ENCODE data around the gene UBL4A. TPM values are rescaled to one million over a fixed set of nuclear protein-coding genes. Genes with fewer than 3 reads are reported as not detected.

The UBL4A gene
- polyA plus RNA-seq, 1 experiment, result 33.3 TPM

DNA sequence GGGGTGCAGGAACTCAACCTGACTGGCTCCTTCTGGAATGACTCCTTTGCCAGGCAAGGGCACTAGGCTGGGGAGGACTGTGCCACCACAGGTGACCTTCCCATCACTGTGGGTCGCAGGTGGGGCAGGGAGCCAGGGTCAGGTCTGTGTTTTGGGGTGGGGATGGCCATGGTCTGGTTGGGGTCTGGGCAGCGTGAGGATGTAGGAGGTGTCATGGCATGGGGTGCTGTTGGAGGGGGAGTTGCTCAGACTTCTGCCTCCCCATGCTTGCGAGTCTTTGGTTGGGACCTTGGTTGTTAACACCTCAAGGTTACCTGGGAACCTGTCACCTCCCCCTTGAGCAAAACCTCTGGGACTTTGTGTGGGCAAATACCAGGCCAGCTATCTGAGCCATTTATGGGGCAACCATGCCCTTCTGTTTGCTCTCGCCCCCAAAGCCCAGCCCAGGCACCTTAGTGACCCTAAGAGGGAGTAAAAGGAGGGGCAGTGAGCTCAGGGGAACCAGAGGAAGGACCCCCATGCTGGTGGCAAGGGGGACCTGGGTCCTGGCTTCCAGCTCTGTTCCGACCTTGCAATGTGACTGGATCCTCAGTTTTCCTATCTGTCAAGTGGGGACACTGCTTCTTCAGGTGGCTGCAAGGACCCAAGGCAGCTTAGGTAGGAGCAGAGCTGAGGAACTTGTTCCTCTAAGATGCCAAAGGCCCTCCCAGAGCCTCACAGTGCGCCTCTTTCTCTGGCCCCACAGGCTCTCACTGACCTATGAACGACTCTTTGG lies 51.8 kb downstream of the UBL4A start:
- Histone ChIP-seq H3K4me3 (ENCODE audit: low read depth, low read length) (no peak overlapping the region), H3K36me3 (ENCODE audit: control insufficient read depth, insufficient read depth, low read length) (peaks cover 14% of the 10 kb centered on the region), H3K27me3 (ENCODE audit: control insufficient read depth, insufficient read depth, low read length) (no peaks in the 10 kb centered on the region)
- TF ChIP-seq, protein P1, sequence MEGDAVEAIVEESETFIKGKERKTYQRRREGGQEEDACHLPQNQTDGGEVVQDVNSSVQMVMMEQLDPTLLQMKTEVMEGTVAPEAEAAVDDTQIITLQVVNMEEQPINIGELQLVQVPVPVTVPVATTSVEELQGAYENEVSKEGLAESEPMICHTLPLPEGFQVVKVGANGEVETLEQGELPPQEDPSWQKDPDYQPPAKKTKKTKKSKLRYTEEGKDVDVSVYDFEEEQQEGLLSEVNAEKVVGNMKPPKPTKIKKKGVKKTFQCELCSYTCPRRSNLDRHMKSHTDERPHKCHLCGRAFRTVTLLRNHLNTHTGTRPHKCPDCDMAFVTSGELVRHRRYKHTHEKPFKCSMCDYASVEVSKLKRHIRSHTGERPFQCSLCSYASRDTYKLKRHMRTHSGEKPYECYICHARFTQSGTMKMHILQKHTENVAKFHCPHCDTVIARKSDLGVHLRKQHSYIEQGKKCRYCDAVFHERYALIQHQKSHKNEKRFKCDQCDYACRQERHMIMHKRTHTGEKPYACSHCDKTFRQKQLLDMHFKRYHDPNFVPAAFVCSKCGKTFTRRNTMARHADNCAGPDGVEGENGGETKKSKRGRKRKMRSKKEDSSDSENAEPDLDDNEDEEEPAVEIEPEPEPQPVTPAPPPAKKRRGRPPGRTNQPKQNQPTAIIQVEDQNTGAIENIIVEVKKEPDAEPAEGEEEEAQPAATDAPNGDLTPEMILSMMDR (IDR thresholded peaks at IDR 0.05; ENCODE audit: insufficient read depth, low read depth, low read length), result no peak
- ChIA-PET POLR2A (no interaction called here), CTCF (no interaction called here)
- DNase-seq (ENCODE audit: low read depth), result no peak

Small RNAs within 50 kb of the gene (small RNA-seq; reads per million reads assigned to genes)
- gene MIR6858 (ENCODE audit: insufficient read length, low read depth, low replicate concordance) (not detected), gene RN7SL697P (ENCODE audit: insufficient read length, low read depth, low replicate concordance) (not detected)

Other genes starting within 250 kb of the UBL4A start
- gene OPN1MW3, start 229.0 kb downstream of the UBL4A start, polyA plus RNA-seq (2011; rRNA removed), result not detected in 2 replicates
- gene TEX28, start 191.5 kb downstream of the UBL4A start, polyA plus RNA-seq (2011; rRNA removed), result not detected in 2 replicates
- not detected in 2 replicates for gene TKTL1, start 190.8 kb downstream of the UBL4A start, polyA plus RNA-seq (2011; rRNA removed)
- 855 and 1,740 TPM in 2 replicates for gene FLNA, start 112.0 kb downstream of the UBL4A start, polyA plus RNA-seq (2011; rRNA removed)
- 32.6 and 71.0 TPM in 2 replicates for gene EMD, start 107.3 kb downstream of the UBL4A start, polyA plus RNA-seq (2011; rRNA removed)
- 5,693 and 7,037 TPM in 2 replicates for gene RPL10, start 88.2 kb downstream of the UBL4A start, polyA plus RNA-seq (2011; rRNA removed)
- 50.3 and 63.5 TPM in 2 replicates for gene DNASE1L1, start 77.4 kb downstream of the UBL4A start, polyA plus RNA-seq (2011; rRNA removed)
- 13.1 and 24.8 TPM in 2 replicates for gene TAFAZZIN, start 75.1 kb downstream of the UBL4A start, polyA plus RNA-seq (2011; rRNA removed)
- 82.8 and 143 TPM in 2 replicates for gene ATP6AP1, start 57.9 kb downstream of the UBL4A start, polyA plus RNA-seq (2011; rRNA removed)
- 149 and 216 TPM in 2 replicates for gene GDI1, start 49.5 kb downstream of the UBL4A start, polyA plus RNA-seq (2011; rRNA removed)
- 74.8 and 75.0 TPM in 2 replicates for gene FAM50A, start 42.5 kb downstream of the UBL4A start, polyA plus RNA-seq (2011; rRNA removed)
- gene PLXNA3, start 28.3 kb downstream of the UBL4A start, polyA plus RNA-seq (2011; rRNA removed), result 16.8 and 36.0 TPM in 2 replicates
- 14.4 and 17.8 TPM in 2 replicates for gene LAGE3, start 7.3 kb downstream of the UBL4A start, polyA plus RNA-seq (2011; rRNA removed)
- 26.8 and 45.6 TPM in 2 replicates for gene SLC10A3, start 4.0 kb upstream of the UBL4A start, polyA plus RNA-seq (2011; rRNA removed)
- gene FAM3A, start 29.6 kb upstream of the UBL4A start, polyA plus RNA-seq (2011; rRNA removed), result 17.3 and 34.8 TPM in 2 replicates
- gene G6PD, start 60.2 kb upstream of the UBL4A start, polyA plus RNA-seq (2011; rRNA removed), result 57.7 and 157 TPM in 2 replicates
- gene IKBKG, start 61.0 kb upstream of the UBL4A start, polyA plus RNA-seq (2011; rRNA removed), result 22.6 and 38.8 TPM in 2 replicates
- gene CTAG1A, start 98.5 kb upstream of the UBL4A start, polyA plus RNA-seq (2011; rRNA removed), result not detected in 2 replicates
- gene CTAG1B, start 132.7 kb upstream of the UBL4A start, polyA plus RNA-seq (2011; rRNA removed), result not detected in 2 replicates
- not detected in 2 replicates for gene CTAG2, start 167.0 kb upstream of the UBL4A start, polyA plus RNA-seq (2011; rRNA removed)

Measured in BJ (cell line).